ENCODE results near the gene IL1RL2.

Gene IL1RL2

GRCh38 chr2:102197389-102198137 lies 10.7 kb downstream of the IL1RL2 start:
- no peak for DNase-seq

GRCh38 chr2:102200539-102200938 lies 13.7 kb downstream of the IL1RL2 start:
- no peak for DNase-seq

- DNase-seq = no peak
These were observed 17.8 kb downstream of the IL1RL2 start for GRCh38 chr2:102204638-102205037.

- DNase-seq = no peak
These were observed 20.0 kb downstream of the IL1RL2 start for GRCh38 chr2:102206666-102207341.

GRCh38 chr2:102208774-102209173 lies 22.0 kb downstream of the IL1RL2 start:
- DNase-seq = no peak

- DNase-seq = no peak
These were observed 22.7 kb downstream of the IL1RL2 start for GRCh38 chr2:102209474-102209873.

- no peak for DNase-seq
These were observed 30.2 kb downstream of the IL1RL2 start for GRCh38 chr2:102217032-102217431.

- DNase-seq = no peak
These were observed 38.3 kb downstream of the IL1RL2 start for GRCh38 chr2:102224824-102225739.

GRCh38 chr2:102226171-102226570 lies 39.3 kb downstream of the IL1RL2 start:
- no peak for DNase-seq

- DNase-seq = no peak
These were observed 40.0 kb downstream of the IL1RL2 start for GRCh38 chr2:102226612-102227391.

- no peak for DNase-seq
These were observed 42.4 kb downstream of the IL1RL2 start for GRCh38 chr2:102229141-102229769.

GRCh38 chr2:102230410-102230909 lies 43.6 kb downstream of the IL1RL2 start:
- no peak for DNase-seq

- DNase-seq = no peak
These were observed 46.5 kb downstream of the IL1RL2 start for GRCh38 chr2:102233132-102233884.

GRCh38 chr2:102235042-102235473 lies 48.2 kb downstream of the IL1RL2 start:
- no peak for DNase-seq

- DNase-seq = no peak
These were observed 48.7 kb downstream of the IL1RL2 start for GRCh38 chr2:102235491-102235890.

- DNase-seq = no peak
These were observed 49.3 kb downstream of the IL1RL2 start for GRCh38 chr2:102236132-102236531.

GRCh38 chr2:102237176-102237575 lies 50.4 kb downstream of the IL1RL2 start:
- DNase-seq = no peak

- DNase-seq = no peak
These were observed 51.4 kb downstream of the IL1RL2 start for GRCh38 chr2:102238039-102238756.

GRCh38 chr2:102238778-102239177 lies 52.0 kb downstream of the IL1RL2 start:
- no peak for DNase-seq

GRCh38 chr2:102239344-102239743 lies 52.5 kb downstream of the IL1RL2 start:
- no peak for DNase-seq
